ENCODE measurements around the gene AGXT. TPM values are rescaled to one million over a fixed set of nuclear protein-coding genes. Genes with fewer than 3 reads are reported as not detected.

Gene AGXT
- total and polyA plus RNA-seq, 4 donors: 254 to 1,572 (median 1,428) TPM

GRCh38 chr2:240820607-240821428 is 47.8 kb upstream of the AGXT start (continued):
- no peak for TF ChIP-seq SP1 (IDR thresholded peaks at IDR 0.05)
- no peak for TF ChIP-seq HNF4A (conservative IDR thresholded peaks at IDR 0.05)
- TF ChIP-seq GABPA (IDR thresholded peaks at IDR 0.05 in 1 of 2, conservative IDR thresholded peaks at IDR 0.05 in 1 of 2): no peak
- TF ChIP-seq, protein P1, sequence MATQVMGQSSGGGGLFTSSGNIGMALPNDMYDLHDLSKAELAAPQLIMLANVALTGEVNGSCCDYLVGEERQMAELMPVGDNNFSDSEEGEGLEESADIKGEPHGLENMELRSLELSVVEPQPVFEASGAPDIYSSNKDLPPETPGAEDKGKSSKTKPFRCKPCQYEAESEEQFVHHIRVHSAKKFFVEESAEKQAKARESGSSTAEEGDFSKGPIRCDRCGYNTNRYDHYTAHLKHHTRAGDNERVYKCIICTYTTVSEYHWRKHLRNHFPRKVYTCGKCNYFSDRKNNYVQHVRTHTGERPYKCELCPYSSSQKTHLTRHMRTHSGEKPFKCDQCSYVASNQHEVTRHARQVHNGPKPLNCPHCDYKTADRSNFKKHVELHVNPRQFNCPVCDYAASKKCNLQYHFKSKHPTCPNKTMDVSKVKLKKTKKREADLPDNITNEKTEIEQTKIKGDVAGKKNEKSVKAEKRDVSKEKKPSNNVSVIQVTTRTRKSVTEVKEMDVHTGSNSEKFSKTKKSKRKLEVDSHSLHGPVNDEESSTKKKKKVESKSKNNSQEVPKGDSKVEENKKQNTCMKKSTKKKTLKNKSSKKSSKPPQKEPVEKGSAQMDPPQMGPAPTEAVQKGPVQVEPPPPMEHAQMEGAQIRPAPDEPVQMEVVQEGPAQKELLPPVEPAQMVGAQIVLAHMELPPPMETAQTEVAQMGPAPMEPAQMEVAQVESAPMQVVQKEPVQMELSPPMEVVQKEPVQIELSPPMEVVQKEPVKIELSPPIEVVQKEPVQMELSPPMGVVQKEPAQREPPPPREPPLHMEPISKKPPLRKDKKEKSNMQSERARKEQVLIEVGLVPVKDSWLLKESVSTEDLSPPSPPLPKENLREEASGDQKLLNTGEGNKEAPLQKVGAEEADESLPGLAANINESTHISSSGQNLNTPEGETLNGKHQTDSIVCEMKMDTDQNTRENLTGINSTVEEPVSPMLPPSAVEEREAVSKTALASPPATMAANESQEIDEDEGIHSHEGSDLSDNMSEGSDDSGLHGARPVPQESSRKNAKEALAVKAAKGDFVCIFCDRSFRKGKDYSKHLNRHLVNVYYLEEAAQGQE (IDR thresholded peaks at IDR 0.05): no peak

DNA sequence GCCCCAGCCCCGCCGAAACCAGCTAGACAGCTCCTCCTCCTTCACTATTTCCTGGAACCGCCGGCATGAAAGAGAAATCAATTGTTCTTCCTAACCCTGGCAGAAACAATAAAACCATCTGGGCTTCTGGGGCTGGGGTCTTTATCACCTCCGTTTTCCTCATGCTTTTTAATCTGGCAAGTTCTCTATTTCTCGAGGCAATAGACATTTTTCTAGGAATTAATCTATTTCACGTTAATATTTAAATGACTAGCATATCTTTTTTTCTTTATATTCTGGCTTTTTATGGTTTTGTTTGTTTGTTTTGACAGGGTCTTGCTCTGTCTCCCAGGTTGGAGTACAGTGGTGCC is 47.2 kb upstream of the AGXT start:
- TF ChIP-seq FOXA2 (IDR thresholded peaks at IDR 0.05): no peak
- TF ChIP-seq CTCF (IDR thresholded peaks at IDR 0.05; ENCODE audit: low read depth, low read length, missing input control): no peak
- no peak for TF ChIP-seq HNF4G (IDR thresholded peaks at IDR 0.05)
- no peak for TF ChIP-seq RXRA (IDR thresholded peaks at IDR 0.05)
- TF ChIP-seq, protein P1 (IDR thresholded peaks at IDR 0.05): no peak
- TF ChIP-seq TAF1 (conservative IDR thresholded peaks at IDR 0.05): no peak
- H3K36me3 ChIP-seq (ENCODE audit: control insufficient read depth in 4 of 4, insufficient read depth in 3 of 4, low read depth in 1 of 4, low read length in 3 of 4): no peaks in the 10 kb centered on the region
- no peak overlapping the region for H3K27ac ChIP-seq (ENCODE audit: low read depth in 1 of 2, low read length in 2 of 2)
- 16% methylated on average over 7 of the region's 7 CpGs for WGBS
- H3K9me3 ChIP-seq (ENCODE audit: control insufficient read depth in 4 of 4, low read length in 3 of 4): peaks cover 0 to 3% (median under 1%) of the 10 kb centered on the region in 4 donors
- peaks cover 3 to 19% (median 11%) of the 10 kb centered on the region in 4 donors for H3K4me1 ChIP-seq (ENCODE audit: control insufficient read depth in 4 of 4, insufficient read depth in 4 of 4, low read length in 3 of 4)
- H3K9ac ChIP-seq (ENCODE audit: low read depth in 1 of 2, low read length in 2 of 2): no peak overlapping the region
- DNase-seq (ENCODE audit: low spot score): no peak
- H3K27me3 ChIP-seq (ENCODE audit: control insufficient read depth in 4 of 4, insufficient read depth in 4 of 4, low read length in 3 of 4): peaks cover 0 to 17% (median 1%) of the 10 kb centered on the region in 4 donors
- H3K4me3 ChIP-seq (ENCODE audit: low read depth in 1 of 3, low read length in 3 of 3): no peak overlapping the region
